ENCODE results near the gene KRTAP5-4.
"Not testable (repeated sequence)": the region's sequence is repeated elsewhere in the genome, so short reads cannot be mapped to it uniquely, and the experiment has no call there.

GRCh38 chr11:1607156-1607845, 14.6 kb downstream of the KRTAP5-4 start:
- TF ChIP-seq CTCF (IDR thresholded peaks at IDR 0.05); EZH2 (IDR thresholded peaks at IDR 0.05; ENCODE audit: borderline replicate concordance, insufficient read depth, low read depth, low read length, poor library complexity, severe bottlenecking): not testable (repeated sequence)

Measured in B cell (primary cell).